Activated T-cell treated with anti-CD3 and anti-CD28 coated beads for 24 hours (primary cell): ENCODE results near the gene MZT2B.
"Not testable (repeated sequence)": the region's sequence is repeated elsewhere in the genome, so short reads cannot be mapped to it uniquely, and the experiment has no call there.

Experiments used
- DNase-seq: peaks from one replicate; pipeline ENCODE4 v3.0.0-alpha.2; 2020; ENCODE audit warnings: low read depth

Gene MZT2B

GRCh38 chr2:130152816-130153595, 29.1 kb upstream of the MZT2B start:
- no peak for DNase-seq

- DNase-seq: not testable (repeated sequence)
These were observed 28.2 kb upstream of the MZT2B start for GRCh38 chr2:130153721-130154422.

- not testable (repeated sequence) for DNase-seq
These were observed 27.7 kb upstream of the MZT2B start for GRCh38 chr2:130154423-130154770.

GRCh38 chr2:130154773-130155765, 27.0 kb upstream of the MZT2B start:
- DNase-seq: no peak

GRCh38 chr2:130155956-130156623, 26.0 kb upstream of the MZT2B start:
- DNase-seq: not testable (repeated sequence)

- no peak for DNase-seq
These were observed 25.4 kb upstream of the MZT2B start for GRCh38 chr2:130156624-130157004.

- DNase-seq: not testable (repeated sequence)
These were observed 24.7 kb upstream of the MZT2B start for GRCh38 chr2:130157354-130157753.

- DNase-seq: not testable (repeated sequence)
These were observed 24.1 kb upstream of the MZT2B start for GRCh38 chr2:130157825-130158514.

GRCh38 chr2:130158631-130159030, 23.4 kb upstream of the MZT2B start:
- DNase-seq: no peak

GRCh38 chr2:130159376-130159775, 22.7 kb upstream of the MZT2B start:
- not testable (repeated sequence) for DNase-seq

GRCh38 chr2:130160131-130160530, 21.9 kb upstream of the MZT2B start:
- no peak for DNase-seq

GRCh38 chr2:130160838-130161705, 21.0 kb upstream of the MZT2B start:
- not testable (repeated sequence) for DNase-seq

GRCh38 chr2:130162486-130162885, 19.6 kb upstream of the MZT2B start:
- not testable (repeated sequence) for DNase-seq

GRCh38 chr2:130162968-130163367, 19.1 kb upstream of the MZT2B start:
- DNase-seq: no peak

GRCh38 chr2:130165293-130166016, 16.6 kb upstream of the MZT2B start:
- DNase-seq: no peak

- not testable (repeated sequence) for DNase-seq
These were observed 15.5 kb upstream of the MZT2B start for GRCh38 chr2:130166611-130167010.

GRCh38 chr2:130169163-130169562, 12.9 kb upstream of the MZT2B start:
- not testable (repeated sequence) for DNase-seq

- DNase-seq: no peak
These were observed 12.2 kb upstream of the MZT2B start for GRCh38 chr2:130169896-130170295.

GRCh38 chr2:130174866-130175265, 7.2 kb upstream of the MZT2B start:
- not testable (repeated sequence) for DNase-seq
